Measurements from ENCODE around the gene ZNF732. TPM values are rescaled to one million over a fixed set of nuclear protein-coding genes. Genes with fewer than 3 reads are reported as not detected.
"Not testable (repeated sequence)": the region's sequence is repeated elsewhere in the genome, so short reads cannot be mapped to it uniquely, and the experiment has no call there.

Gene ZNF732
- polyA plus RNA-seq, 5 donors = 1.5 to 3.0 (median 2.1) TPM

GRCh38 chr4:256492-256891 lies 48.8 kb downstream of the ZNF732 start:
- no peak for DNase-seq

DNA sequence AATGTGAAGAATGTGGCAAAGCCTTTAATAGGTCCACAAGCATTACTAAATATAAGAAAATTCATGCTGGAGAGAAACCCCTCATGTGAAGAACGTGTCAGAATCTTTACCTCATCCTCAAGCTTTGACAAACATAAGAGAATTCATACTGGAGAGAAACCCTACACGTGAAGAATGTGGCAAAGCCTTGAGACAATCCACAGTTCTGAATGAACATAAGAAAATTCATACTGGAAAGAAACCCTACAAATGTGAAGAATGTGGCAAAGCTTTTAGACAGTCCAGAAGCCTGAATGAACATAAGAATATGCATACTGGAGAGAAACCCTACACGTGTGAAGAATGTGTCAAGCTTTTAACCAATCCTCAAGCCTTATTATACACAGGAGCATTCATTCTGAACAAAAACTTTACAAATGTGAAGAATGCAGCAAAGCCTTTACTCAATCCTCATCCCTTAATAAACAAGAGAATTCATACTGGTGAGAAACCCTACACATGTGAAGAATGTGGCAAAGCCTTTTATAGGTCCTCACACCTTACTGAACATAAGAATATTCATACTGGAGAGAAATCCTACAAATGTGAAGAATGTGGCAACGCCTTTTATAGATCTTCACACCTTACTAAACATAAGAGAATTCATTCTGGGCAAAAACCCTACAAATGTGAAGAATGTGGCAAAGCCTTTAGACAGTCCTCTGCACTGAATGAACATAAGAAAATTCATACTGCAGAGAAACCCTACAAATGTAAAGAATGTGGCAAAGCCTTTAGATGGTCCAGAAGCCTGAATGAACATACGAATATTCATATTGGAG lies 51.1 kb downstream of the ZNF732 start:
- DNase-seq = no peak

DNA sequence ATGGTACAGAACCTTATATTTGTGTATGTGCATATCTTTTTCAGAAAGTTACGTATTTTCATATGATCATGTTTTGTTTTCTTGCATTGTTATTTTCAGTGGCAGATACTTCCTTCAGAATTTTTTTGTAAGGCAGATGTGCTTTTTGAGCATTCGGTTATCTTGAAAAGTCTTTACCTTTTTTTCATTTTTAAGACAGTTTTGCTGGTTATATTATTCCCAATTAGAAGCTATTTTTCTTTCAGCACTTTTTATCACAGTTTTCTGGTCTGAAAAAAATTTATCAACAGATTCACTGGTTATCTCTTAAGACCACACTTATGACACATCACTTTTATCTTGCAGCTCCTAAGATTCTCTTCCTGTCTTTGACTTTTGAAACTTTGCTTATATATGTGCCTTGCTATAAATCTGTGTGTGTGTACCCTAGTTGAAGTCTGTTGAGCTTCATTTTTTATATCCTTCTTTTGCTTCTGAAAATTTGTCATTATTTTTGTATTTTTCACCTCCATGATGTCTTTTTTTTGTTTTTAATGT lies 53.1 kb downstream of the ZNF732 start:
- DNase-seq = no peak

- peak in 1 of 2 donors; percentile 4 for DNase-seq
These were observed 60.8 kb downstream of the ZNF732 start for GRCh38 chr4:244471-244870.

DNA sequence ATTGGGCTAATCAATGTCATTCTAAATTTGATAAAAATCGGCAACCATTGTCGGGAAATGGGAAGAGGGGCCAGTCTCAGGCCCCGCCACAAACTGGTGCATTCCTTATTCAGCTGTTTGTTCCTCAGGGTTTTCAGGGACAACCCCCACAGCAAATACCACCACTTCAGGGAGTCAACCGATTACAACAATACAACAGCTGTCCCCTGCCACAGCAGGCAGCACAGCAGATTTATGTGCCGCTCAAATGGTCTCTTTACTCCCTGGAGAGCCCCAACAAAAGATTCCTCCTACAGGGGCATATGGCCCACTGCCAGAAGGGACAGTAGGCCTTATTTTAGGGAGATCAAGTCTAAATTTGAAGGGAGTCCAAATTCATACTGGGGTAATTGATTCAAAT lies 61.8 kb downstream of the ZNF732 start:
- no peak for DNase-seq

GRCh38 chr4:242121-242848 lies 63.0 kb downstream of the ZNF732 start:
- peak; percentile 12 to 13 for DNase-seq

DNA sequence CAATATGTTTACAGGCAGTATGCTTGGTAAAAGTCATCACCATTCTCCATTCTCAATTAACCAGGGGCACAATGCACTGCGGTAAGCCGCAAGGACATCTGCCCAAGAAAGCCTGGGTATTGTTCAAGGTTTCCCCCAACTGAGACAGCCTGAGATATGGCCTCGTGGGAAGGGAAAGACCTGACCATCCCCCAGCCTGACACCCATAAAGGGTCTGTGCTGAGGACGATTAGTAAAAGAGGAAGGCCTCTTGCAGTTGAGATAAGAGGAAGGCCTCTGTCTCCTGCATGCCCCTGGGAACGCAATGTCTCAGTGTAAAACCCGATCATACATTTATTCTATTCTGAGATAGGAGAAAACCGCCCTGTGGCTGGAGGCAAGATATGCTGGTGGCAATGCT lies 63.9 kb downstream of the ZNF732 start:
- DNase-seq = not testable (repeated sequence)

- no peak for DNase-seq
These were observed 69.2 kb downstream of the ZNF732 start for GRCh38 chr4:236028-236427.

DNA sequence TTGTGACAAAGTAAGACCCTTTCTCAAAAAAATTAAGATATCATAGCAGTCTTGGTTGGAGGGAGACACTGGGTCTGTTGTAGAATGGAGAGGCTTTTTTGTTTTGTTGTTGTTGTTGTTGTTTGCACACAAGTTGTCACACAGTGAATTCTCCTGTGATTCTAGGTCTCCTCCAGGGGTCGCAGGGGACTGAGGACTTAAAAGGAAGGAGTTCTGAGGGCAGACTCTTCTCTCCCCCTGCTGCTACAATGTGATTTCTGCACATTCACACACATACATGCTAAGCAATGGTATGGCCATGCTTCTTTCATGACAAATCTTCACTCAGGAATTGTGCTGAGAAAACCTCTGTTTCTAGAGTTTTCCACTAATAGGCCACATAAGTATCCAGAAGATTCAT lies 71.1 kb downstream of the ZNF732 start:
- DNase-seq = no peak

DNA sequence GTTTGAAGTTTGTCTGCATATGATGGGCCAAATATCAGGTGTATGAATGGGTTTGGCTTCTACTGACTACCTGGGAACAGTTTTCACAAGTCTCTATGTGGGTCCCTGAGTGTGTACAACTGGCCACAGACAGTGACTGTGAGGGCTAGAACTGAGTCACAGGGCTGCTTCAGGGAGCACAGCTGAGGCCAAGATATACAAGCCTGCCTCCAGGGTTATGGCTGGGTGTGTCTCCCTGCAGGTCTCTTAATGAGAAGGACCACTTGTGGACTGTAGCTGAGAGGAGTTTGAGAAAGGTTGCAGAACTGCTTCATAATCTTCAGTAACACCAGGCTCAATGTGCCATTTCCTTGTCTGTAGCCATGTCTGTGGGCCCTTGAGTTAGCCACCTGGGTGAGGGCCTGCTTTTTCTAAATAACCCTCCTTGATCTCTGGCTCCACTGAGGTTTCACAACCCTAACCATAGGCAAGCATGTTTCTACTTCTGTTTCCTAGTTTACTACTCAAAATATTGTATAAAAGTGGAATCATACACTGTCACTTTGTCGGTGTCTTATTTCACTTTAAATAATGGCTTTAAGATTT lies 81.3 kb downstream of the ZNF732 start:
- no peak for DNase-seq

Other genes with a start within 250 kb of the ZNF732 start
- 10 to 100 TPM in 3 of 5 donors, 1 to 10 TPM in 2; 7.4 to 15.6 (median 13.1) TPM for gene ZNF718, start 181.0 kb downstream of the ZNF732 start, polyA plus RNA-seq (ENCODE audit: insufficient read depth in 1 of 5, insufficient read length in 5 of 5, low replicate concordance in 1 of 5)
- gene ZNF141, start 32.3 kb upstream of the ZNF732 start, polyA plus RNA-seq (ENCODE audit: insufficient read depth in 1 of 5, insufficient read length in 5 of 5, low replicate concordance in 1 of 5) = 10 to 100 TPM; 24.3 to 42.7 (median 38.5) TPM
- gene ZNF721, start 193.7 kb upstream of the ZNF732 start, polyA plus RNA-seq (ENCODE audit: insufficient read depth in 1 of 5, insufficient read length in 5 of 5, low replicate concordance in 1 of 5) = 10 to 100 TPM; 24.2 to 44.9 (median 44.1) TPM
- gene PIGG, start 193.7 kb upstream of the ZNF732 start, polyA plus RNA-seq (ENCODE audit: insufficient read depth in 1 of 5, insufficient read length in 5 of 5, low replicate concordance in 1 of 5) = 10 to 100 TPM; 63.4 to 93.6 (median 73.9) TPM

Data from right lung (tissue), 5 donors.